Measurements from ENCODE around the gene CDH23.

DNA sequence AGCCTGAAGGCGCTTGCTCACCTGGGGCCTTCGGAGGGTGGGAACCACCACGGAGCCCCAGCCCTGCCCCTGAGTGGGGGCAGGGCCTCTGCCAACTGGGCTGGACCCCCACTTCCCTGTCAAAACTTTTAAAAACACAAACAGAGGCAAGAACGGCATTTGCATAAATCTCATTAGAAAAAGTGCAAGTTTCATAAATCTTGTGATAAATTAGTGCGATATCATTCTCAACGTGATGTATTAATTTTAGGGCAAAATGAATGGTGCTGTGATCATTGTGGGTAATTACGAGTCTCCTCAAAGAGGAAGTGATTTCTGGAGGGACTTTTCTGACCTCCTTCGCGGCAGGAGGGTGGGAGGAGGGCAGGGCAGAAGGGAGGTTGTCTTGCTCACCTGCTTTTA lies 98.3 kb downstream of the CDH23 start:
- TF ChIP-seq, protein P1, sequence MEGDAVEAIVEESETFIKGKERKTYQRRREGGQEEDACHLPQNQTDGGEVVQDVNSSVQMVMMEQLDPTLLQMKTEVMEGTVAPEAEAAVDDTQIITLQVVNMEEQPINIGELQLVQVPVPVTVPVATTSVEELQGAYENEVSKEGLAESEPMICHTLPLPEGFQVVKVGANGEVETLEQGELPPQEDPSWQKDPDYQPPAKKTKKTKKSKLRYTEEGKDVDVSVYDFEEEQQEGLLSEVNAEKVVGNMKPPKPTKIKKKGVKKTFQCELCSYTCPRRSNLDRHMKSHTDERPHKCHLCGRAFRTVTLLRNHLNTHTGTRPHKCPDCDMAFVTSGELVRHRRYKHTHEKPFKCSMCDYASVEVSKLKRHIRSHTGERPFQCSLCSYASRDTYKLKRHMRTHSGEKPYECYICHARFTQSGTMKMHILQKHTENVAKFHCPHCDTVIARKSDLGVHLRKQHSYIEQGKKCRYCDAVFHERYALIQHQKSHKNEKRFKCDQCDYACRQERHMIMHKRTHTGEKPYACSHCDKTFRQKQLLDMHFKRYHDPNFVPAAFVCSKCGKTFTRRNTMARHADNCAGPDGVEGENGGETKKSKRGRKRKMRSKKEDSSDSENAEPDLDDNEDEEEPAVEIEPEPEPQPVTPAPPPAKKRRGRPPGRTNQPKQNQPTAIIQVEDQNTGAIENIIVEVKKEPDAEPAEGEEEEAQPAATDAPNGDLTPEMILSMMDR (IDR thresholded peaks at IDR 0.05) = no peak
- TF ChIP-seq POLR2A (IDR thresholded peaks at IDR 0.05) = no peak
- TF ChIP-seq POLR2AphosphoS5 (IDR thresholded peaks at IDR 0.05) = no peak
- TF ChIP-seq EP300 (IDR thresholded peaks at IDR 0.05) = no peak

Data from upper lobe of left lung (tissue), 4 donors.